Type B pancreatic cell (in vitro differentiated cells): ENCODE results near the gene SOX5. TPM values are rescaled to one million over a fixed set of nuclear protein-coding genes. Genes with fewer than 3 reads are reported as not detected.
"Not testable (repeated sequence)": the region's sequence is repeated elsewhere in the genome, so short reads cannot be mapped to it uniquely, and the experiment has no call there.

ENCODE experiments used
- DNase-seq: peaks from one replicate; pipeline ENCODE4 v3.0.0; 2021; ENCODE audit warnings: mixed read lengths; ENCODE audit not compliant: unreplicated experiment; ENCODE audit errors: extremely low spot score
- H3K27ac Mint-ChIP-seq: 2 replicates; pipeline ENCODE4 v1.8.0; 2021; ENCODE audit warnings: mild to moderate bottlenecking, mixed read lengths
- H3K27me3 Mint-ChIP-seq: 2 replicates; pipeline ENCODE4 v1.8.0; 2021; ENCODE audit warnings: mixed read lengths
- H3K36me3 Mint-ChIP-seq: 2 replicates; pipeline ENCODE4 v1.8.0; 2021; ENCODE audit warnings: mixed read lengths
- H3K4me1 Mint-ChIP-seq: one replicate; pipeline ENCODE4 v1.8.0; 2021; ENCODE audit warnings: mixed read lengths; ENCODE audit not compliant: unreplicated experiment
- H3K4me3 Mint-ChIP-seq: 2 replicates; pipeline ENCODE4 v1.8.0; 2021; ENCODE audit warnings: mild to moderate bottlenecking, mixed read lengths
- H3K9me3 Mint-ChIP-seq: 2 replicates; pipeline ENCODE4 v1.8.0; 2021; ENCODE audit warnings: mixed read lengths
- CTCF ChIP-seq: fragments of 200-600 bp; sonication (generic); conservative IDR thresholded peaks from 2 replicates; pipeline ENCODE4 v1.5.0; 2021; ENCODE audit warnings: antibody characterized with exemption, mild to moderate bottlenecking
- total RNA-seq: library from RNA; stranded (reverse); gene quantifications from 2 replicates; pipeline ENCODE4 v1.2.1, GENCODE V29; 2021; ENCODE audit warnings: low replicate concordance

The SOX5 gene
- total RNA-seq, 1 donor from 2014 or later = 32.8 TPM

- Mint-ChIP-seq H3K4me1 (peaks cover 4% of the 10 kb centered on the region), H3K4me3 (no peak overlapping the region), H3K27me3 (no peaks in the 10 kb centered on the region), H3K36me3 (peaks cover 3% of the 10 kb centered on the region), H3K27ac (no peak overlapping the region), H3K9me3 (no peaks in the 10 kb centered on the region)
- no peak for DNase-seq
- TF ChIP-seq CTCF = no peak
Measured at GRCh38 chr12:23885394-23885793, 64.1 kb downstream of the SOX5 start.

- Mint-ChIP-seq H3K27me3 (no peaks in the 10 kb centered on the region), H3K9me3 (no peaks in the 10 kb centered on the region), H3K4me3 (no peak overlapping the region), H3K27ac (no peak overlapping the region), H3K36me3 (peaks cover 3% of the 10 kb centered on the region), H3K4me1 (peaks cover 4% of the 10 kb centered on the region)
- no peak for TF ChIP-seq CTCF
- no peak for DNase-seq
Measured at GRCh38 chr12:23884909-23885308, 64.6 kb downstream of the SOX5 start.

- Mint-ChIP-seq H3K27ac (no peak overlapping the region), H3K27me3 (no peaks in the 10 kb centered on the region), H3K4me3 (no peak overlapping the region), H3K9me3 (no peaks in the 10 kb centered on the region), H3K36me3 (peaks cover 3% of the 10 kb centered on the region), H3K4me1 (no peaks in the 10 kb centered on the region)
- TF ChIP-seq CTCF = no peak
- DNase-seq = no peak
Measured at GRCh38 chr12:23880988-23881387, 68.5 kb downstream of the SOX5 start.

GRCh38 chr12:23876618-23877017, 72.9 kb downstream of the SOX5 start:
- not testable (repeated sequence) for H3K4me1 Mint-ChIP-seq, H3K36me3 Mint-ChIP-seq, H3K27ac Mint-ChIP-seq, DNase-seq, H3K4me3 Mint-ChIP-seq, H3K9me3 Mint-ChIP-seq, H3K27me3 Mint-ChIP-seq

- no peak for TF ChIP-seq CTCF
- no peak overlapping the region for H3K27ac Mint-ChIP-seq
- no peaks in the 10 kb centered on the region for H3K4me1 Mint-ChIP-seq
- DNase-seq = no peak
- H3K36me3 Mint-ChIP-seq = peaks cover 30% of the 10 kb centered on the region
- H3K4me3 Mint-ChIP-seq = no peak overlapping the region
- H3K27me3 Mint-ChIP-seq = no peaks in the 10 kb centered on the region
- peaks cover 6% of the 10 kb centered on the region for H3K9me3 Mint-ChIP-seq
Measured at GRCh38 chr12:23867794-23868193, 81.7 kb downstream of the SOX5 start.

- no peak for TF ChIP-seq CTCF
- peaks cover 7% of the 10 kb centered on the region for H3K9me3 Mint-ChIP-seq
- no peak overlapping the region for H3K27ac Mint-ChIP-seq
- peaks cover 30% of the 10 kb centered on the region for H3K36me3 Mint-ChIP-seq
- H3K4me3 Mint-ChIP-seq = no peak overlapping the region
- no peaks in the 10 kb centered on the region for H3K4me1 Mint-ChIP-seq
- no peak for DNase-seq
- no peaks in the 10 kb centered on the region for H3K27me3 Mint-ChIP-seq
Measured at GRCh38 chr12:23862701-23863100, 86.8 kb downstream of the SOX5 start.
